A673 (cell line): Measurements from ENCODE around the gene CLRN3.

Source experiments
- CTCF ChIP-seq: fragments of 300-800, 200-600 bp; sonication (generic); conservative IDR thresholded peaks from 2 replicates; pipeline ENCODE4 v1.5.1; 2017; ENCODE audit warnings: low read depth, mild to moderate bottlenecking, antibody characterized with exemption, low read length, moderate library complexity, mixed read lengths
- EZH2 ChIP-seq: fragments of 200-600 bp; sonication (generic); IDR thresholded peaks from 2 replicates; pipeline ENCODE4 v1.6.1; 2017; ENCODE audit warnings: borderline replicate concordance, low read depth, mild to moderate bottlenecking, mixed read lengths, antibody characterized with exemption, low read length; ENCODE audit not compliant: poor library complexity, severe bottlenecking

DNA sequence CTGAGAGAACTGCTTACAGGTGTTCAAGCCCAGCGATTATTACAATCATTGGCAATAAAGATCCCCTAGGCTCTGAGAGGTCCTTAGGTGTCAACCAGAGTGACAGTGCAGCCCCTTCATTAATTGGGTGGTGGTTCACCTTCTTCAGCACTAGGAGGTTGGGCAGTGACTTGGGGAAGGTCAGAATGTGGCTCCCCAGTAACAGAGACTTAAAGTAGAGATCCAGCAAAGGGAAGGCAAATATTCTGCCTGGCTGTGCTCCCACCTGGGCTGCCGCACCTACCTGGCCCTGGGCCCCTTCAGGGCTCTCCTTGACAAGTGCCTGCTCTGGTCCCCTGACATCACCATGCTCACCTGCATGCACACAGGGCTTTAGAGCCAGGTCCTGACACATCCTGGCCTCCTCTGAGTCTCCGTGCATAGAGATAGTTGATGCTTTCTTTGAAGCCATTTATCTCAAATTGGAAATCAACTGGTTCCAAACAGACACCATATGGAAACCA, 1.9 kb downstream of the CLRN3 start:
- TF ChIP-seq CTCF (no peak), EZH2 (no peak)
